ENCODE results near the gene RNF223. TPM values are rescaled to one million over a fixed set of nuclear protein-coding genes. Genes with fewer than 3 reads are reported as not detected.

RNF223 gene
- total and polyA plus RNA-seq, 2 of the 8 experiments (the other 6 are each of a cell fraction or from before 2014, with no cell fraction given) = not detected

DNA sequence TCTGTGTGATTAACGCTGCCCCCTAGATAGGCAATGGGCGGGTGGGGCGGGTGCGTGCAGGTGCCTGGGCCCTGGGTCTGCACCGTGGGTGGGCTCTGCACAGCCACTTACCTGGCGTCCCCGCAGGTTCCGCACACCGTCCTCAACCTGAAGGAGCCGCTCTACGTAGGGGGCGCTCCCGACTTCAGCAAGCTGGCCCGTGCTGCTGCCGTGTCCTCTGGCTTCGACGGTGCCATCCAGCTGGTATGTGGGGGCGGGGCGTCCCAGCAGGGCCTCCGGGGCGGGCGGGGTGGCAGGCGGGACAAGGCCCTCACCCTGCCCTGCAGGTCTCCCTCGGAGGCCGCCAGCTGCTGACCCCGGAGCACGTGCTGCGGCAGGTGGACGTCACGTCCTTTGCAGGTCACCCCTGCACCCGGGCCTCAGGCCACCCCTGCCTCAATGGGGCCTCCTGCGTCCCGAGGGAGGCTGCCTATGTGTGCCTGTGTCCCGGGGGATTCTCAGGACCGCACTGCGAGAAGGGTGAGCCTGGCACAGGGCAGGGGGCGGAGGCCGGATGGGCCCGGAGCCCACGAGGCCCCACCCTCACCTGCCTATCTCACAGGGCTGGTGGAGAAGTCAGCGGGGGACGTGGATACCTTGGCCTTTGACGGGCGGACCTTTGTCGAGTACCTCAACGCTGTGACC is 22.8 kb downstream of the RNF223 start:
- Histone ChIP-seq H3K79me2 (ENCODE audit: control insufficient read depth in 1 of 2, insufficient read depth in 2 of 2, low read length in 2 of 2) (no peaks in the 10 kb centered on the region), H2BK5ac (ENCODE audit: low read depth, low read length) (no peak overlapping the region), H3K56ac (replicated peaks; ENCODE audit: insufficient read length, low read depth, low read length) (no peak overlapping the region), H2AK5ac (ENCODE audit: low read depth, low read length) (no peak overlapping the region), H4K20me1 (replicated peaks in 1 of 2; ENCODE audit: control insufficient read depth in 1 of 2, insufficient read depth in 2 of 2, low read length in 2 of 2) (peaks cover 2 to 21% of the 10 kb centered on the region in 2 experiments), H3K4me1 (replicated peaks in 1 of 4; ENCODE audit: control insufficient read depth in 3 of 4, insufficient read depth in 4 of 4, low read length in 3 of 4) (no peaks in the 10 kb centered on the region), H2BK20ac (ENCODE audit: low read length) (no peak overlapping the region), H4K91ac (replicated peaks; ENCODE audit: insufficient read length, low read length) (no peak overlapping the region), H4K8ac (ENCODE audit: extremely low read depth, insufficient read depth, low read length) (no peak overlapping the region), H2BK15ac (ENCODE audit: low read length) (no peak overlapping the region), H2AFZ (ENCODE audit: low read length) (no peak overlapping the region), H3K23me2 (ENCODE audit: low read depth, low read length) (no peaks in the 10 kb centered on the region; the same call in 1 of the 2 replicates), H3K36me3 (ENCODE audit: control insufficient read depth in 2 of 4, insufficient read depth in 4 of 4, low read length in 3 of 4) (peaks cover 6 to 77% (median 39%) of the 10 kb centered on the region in 4 experiments), H3K18ac (ENCODE audit: extremely low read depth, low read length) (no peak overlapping the region), H3K4me2 (ENCODE audit: insufficient read depth in 1 of 2, low read depth in 2 of 2, low read length in 2 of 2) (no peak overlapping the region), H3K79me1 (ENCODE audit: low read depth, low read length) (peaks cover 5% of the 10 kb centered on the region; the same call in 1 of the 2 replicates), H3K23ac (ENCODE audit: insufficient read length) (no peak overlapping the region), H3K27ac (ENCODE audit: low read depth, low read length) (no peak overlapping the region), H3K9me3 (ENCODE audit: insufficient read depth in 2 of 2, low read depth in 1 of 2, low read length in 1 of 2) (no peaks in the 10 kb centered on the region), H3K27me3 (replicated peaks in 1 of 4; ENCODE audit: control insufficient read depth in 3 of 4, extremely low read depth in 1 of 4, insufficient read depth in 3 of 4, low read length in 3 of 4) (no peaks in the 10 kb centered on the region), H4K5ac (ENCODE audit: insufficient read length, low read depth, low read length) (no peak overlapping the region), H3K4ac (replicated peaks; ENCODE audit: insufficient read length, low read depth, low read length) (no peak overlapping the region), H2BK12ac (ENCODE audit: low read depth, low read length) (no peak overlapping the region), H3K9ac (replicated peaks in 1 of 4; ENCODE audit: extremely low read depth in 1 of 4, low read depth in 3 of 4, low read length in 3 of 4) (no peak overlapping the region), H3K14ac (ENCODE audit: insufficient read length) (no peak overlapping the region), H3K4me3 (ENCODE audit: extremely low read depth in 1 of 4, insufficient read depth in 2 of 4, low read depth in 3 of 4, low read length in 4 of 4) (no peak overlapping the region), H2BK120ac (replicated peaks; ENCODE audit: low read depth, low read length) (no peak overlapping the region)
- FAIRE-seq (no peak), DNase-seq (ENCODE audit: low read depth in 1 of 2, low spot score in 2 of 2) (no peak)
- TF ChIP-seq, protein P1, sequence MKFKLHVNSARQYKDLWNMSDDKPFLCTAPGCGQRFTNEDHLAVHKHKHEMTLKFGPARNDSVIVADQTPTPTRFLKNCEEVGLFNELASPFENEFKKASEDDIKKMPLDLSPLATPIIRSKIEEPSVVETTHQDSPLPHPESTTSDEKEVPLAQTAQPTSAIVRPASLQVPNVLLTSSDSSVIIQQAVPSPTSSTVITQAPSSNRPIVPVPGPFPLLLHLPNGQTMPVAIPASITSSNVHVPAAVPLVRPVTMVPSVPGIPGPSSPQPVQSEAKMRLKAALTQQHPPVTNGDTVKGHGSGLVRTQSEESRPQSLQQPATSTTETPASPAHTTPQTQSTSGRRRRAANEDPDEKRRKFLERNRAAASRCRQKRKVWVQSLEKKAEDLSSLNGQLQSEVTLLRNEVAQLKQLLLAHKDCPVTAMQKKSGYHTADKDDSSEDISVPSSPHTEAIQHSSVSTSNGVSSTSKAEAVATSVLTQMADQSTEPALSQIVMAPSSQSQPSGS (IDR thresholded peaks at IDR 0.05; ENCODE audit: low read length) = no peak
- TF ChIP-seq, protein P2, sequence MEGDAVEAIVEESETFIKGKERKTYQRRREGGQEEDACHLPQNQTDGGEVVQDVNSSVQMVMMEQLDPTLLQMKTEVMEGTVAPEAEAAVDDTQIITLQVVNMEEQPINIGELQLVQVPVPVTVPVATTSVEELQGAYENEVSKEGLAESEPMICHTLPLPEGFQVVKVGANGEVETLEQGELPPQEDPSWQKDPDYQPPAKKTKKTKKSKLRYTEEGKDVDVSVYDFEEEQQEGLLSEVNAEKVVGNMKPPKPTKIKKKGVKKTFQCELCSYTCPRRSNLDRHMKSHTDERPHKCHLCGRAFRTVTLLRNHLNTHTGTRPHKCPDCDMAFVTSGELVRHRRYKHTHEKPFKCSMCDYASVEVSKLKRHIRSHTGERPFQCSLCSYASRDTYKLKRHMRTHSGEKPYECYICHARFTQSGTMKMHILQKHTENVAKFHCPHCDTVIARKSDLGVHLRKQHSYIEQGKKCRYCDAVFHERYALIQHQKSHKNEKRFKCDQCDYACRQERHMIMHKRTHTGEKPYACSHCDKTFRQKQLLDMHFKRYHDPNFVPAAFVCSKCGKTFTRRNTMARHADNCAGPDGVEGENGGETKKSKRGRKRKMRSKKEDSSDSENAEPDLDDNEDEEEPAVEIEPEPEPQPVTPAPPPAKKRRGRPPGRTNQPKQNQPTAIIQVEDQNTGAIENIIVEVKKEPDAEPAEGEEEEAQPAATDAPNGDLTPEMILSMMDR (IDR thresholded peaks at IDR 0.05; ENCODE audit: control extremely low read depth in 1 of 3, insufficient read depth in 1 of 3, low read depth in 1 of 3, low read length in 3 of 3) = peak in 2 of 3 experiments; percentile 11 to 29; a peak in 2 of 4 replicates
- no peak for TF ChIP-seq CBX5 (IDR thresholded peaks at IDR 0.05; ENCODE audit: low read depth, low read length)
- WGBS, 2 experiments (ENCODE audit: extremely low coverage in 1 of 2, insufficient coverage in 1 of 2, insufficient read length in 1 of 2, insufficient replicate concordance in 2 of 2, low coverage in 1 of 2, low lambda C conversion rate in 2 of 2, missing lambda C conversion rate in 1 of 2) = 95% methylated on average over 30 of the region's 46 CpGs; no CpG with 5 or more reads in 1 of the 2 experiments
- CTCF ChIA-PET (ENCODE audit: partially characterized antibody) = interaction anchor here (0.5 to 1.7 kb wide), 3 partner anchors 68 to 266 kb away, joined by 3 to 5 read pairs (median 3); no protein-coding TSS in a partner anchor
- POLR2A ChIA-PET (ENCODE audit: partially characterized antibody) = interaction anchor here (0.7 to 2.0 kb wide), 4 partner anchors 8 to 26 kb away, joined by 3 to 6 read pairs (median 4); no protein-coding TSS in a partner anchor

Measured in H1 (cell line).